Ovary (tissue), 3 donors: ENCODE measurements around the gene CMTM2.

Experiments
- EP300 ChIP-seq: sonication (generic); formaldehyde crosslinking; IDR thresholded peaks from one replicate; pipeline ENCODE4 v1.6.1; 2017; ENCODE audit warnings: antibody characterized with exemption
- POLR2A ChIP-seq: fragments of 450-650 bp; IDR thresholded peaks from one replicate; pipeline ENCODE4 v1.6.1; 2017; ENCODE audit warnings: antibody characterized with exemption, mild to moderate bottlenecking, moderate library complexity
- TF ChIP-seq, protein P1 (sequence below), 3 donors: fragments of 450-650 bp in 2 of 3; fragments of 200-600 bp in 1 of 3; IDR thresholded peaks; one replicate each; pipeline versions ENCODE4 v1.5.1 to v1.8.0; 2016 to 2022; ENCODE audit warnings: antibody characterized with exemption in 3 of 3, mild to moderate bottlenecking in 1 of 3
- donor health status: DM: no; HTN: no; CAD: no.

GRCh38 chr16:66575060-66575459 lies 4.2 kb upstream of the CMTM2 start:
- TF ChIP-seq, protein P1, sequence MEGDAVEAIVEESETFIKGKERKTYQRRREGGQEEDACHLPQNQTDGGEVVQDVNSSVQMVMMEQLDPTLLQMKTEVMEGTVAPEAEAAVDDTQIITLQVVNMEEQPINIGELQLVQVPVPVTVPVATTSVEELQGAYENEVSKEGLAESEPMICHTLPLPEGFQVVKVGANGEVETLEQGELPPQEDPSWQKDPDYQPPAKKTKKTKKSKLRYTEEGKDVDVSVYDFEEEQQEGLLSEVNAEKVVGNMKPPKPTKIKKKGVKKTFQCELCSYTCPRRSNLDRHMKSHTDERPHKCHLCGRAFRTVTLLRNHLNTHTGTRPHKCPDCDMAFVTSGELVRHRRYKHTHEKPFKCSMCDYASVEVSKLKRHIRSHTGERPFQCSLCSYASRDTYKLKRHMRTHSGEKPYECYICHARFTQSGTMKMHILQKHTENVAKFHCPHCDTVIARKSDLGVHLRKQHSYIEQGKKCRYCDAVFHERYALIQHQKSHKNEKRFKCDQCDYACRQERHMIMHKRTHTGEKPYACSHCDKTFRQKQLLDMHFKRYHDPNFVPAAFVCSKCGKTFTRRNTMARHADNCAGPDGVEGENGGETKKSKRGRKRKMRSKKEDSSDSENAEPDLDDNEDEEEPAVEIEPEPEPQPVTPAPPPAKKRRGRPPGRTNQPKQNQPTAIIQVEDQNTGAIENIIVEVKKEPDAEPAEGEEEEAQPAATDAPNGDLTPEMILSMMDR (IDR thresholded peaks at IDR 0.05): no peak
- TF ChIP-seq POLR2A (no peak), EP300 (no peak)
